Right lobe of liver (tissue), 4 donors: ENCODE measurements around the gene SYVN1.

Experiments used
- CTCF ChIP-seq, 4 donors: fragments of 200-600 bp in 3 of 4; fragments of 450-650 bp in 1 of 4; IDR thresholded peaks; one replicate each; pipeline versions ENCODE4 v1.5.1 to v1.8.0; 2016 to 2022; ENCODE audit warnings: antibody characterized with exemption in 4 of 4, mild to moderate bottlenecking in 2 of 4
- POLR2A ChIP-seq: fragments of 450-650 bp; IDR thresholded peaks from one replicate; pipeline ENCODE4 v1.6.1; 2017; ENCODE audit warnings: antibody characterized with exemption, mild to moderate bottlenecking
- donor health status: DM: no; HTN: no; CAD: no.
- donor health status: DM: no; HTN: no; CAD: no.
- donor health status: DM: no; HTN: yes; CAD: no.

GRCh38 chr11:65156926-65157325 lies 22.6 kb upstream of the SYVN1 start:
- TF ChIP-seq POLR2A, result no peak
- no peak for TF ChIP-seq CTCF (IDR thresholded peaks at IDR 0.05)
